Ishikawa (cell line): ENCODE measurements around the gene PBX3.
A peak's percentile ranks its signal among the peaks of the same experiment; 100 is the strongest.

ENCODE experiments used
- CEBPB ChIP-seq: IDR thresholded peaks from 2 replicates; pipeline ENCODE4 v1.6.1; 2012
- CREB1 ChIP-seq: IDR thresholded peaks from 2 replicates; pipeline ENCODE4 v1.6.1; 2012; ENCODE audit warnings: low read depth
- EGR1 ChIP-seq: IDR thresholded peaks from 2 replicates; pipeline ENCODE4 v1.6.1; 2012
- EP300 ChIP-seq: IDR thresholded peaks from 2 replicates; pipeline ENCODE4 v1.6.1; 2012; ENCODE audit warnings: borderline replicate concordance
- FOXM1 ChIP-seq: IDR thresholded peaks from 2 replicates; pipeline ENCODE4 v1.6.1; 2012; ENCODE audit warnings: low read depth, borderline replicate concordance
- MAX ChIP-seq: IDR thresholded peaks from 2 replicates; pipeline ENCODE4 v1.6.1; 2012
- NFIC ChIP-seq: IDR thresholded peaks from 2 replicates; pipeline ENCODE4 v1.6.1; 2012
- RAD21 ChIP-seq: IDR thresholded peaks from 2 replicates; pipeline ENCODE4 v1.6.1; 2012; ENCODE audit warnings: low read depth
- REST ChIP-seq: IDR thresholded peaks from 2 replicates; pipeline ENCODE4 v1.6.1; 2012; ENCODE audit warnings: low read depth, mild to moderate bottlenecking
- TAF1 ChIP-seq: IDR thresholded peaks from 2 replicates; pipeline ENCODE4 v1.6.1; 2012; ENCODE audit warnings: low read depth, mild to moderate bottlenecking
- TCF12 ChIP-seq: IDR thresholded peaks from 2 replicates; pipeline ENCODE4 v1.6.1; 2012; ENCODE audit warnings: low read depth
- TEAD4 ChIP-seq: IDR thresholded peaks from 2 replicates; pipeline ENCODE4 v1.6.1; 2012
- USF1 ChIP-seq: IDR thresholded peaks from 2 replicates; pipeline ENCODE4 v1.6.1; 2012
- YY1 ChIP-seq: IDR thresholded peaks from 2 replicates; pipeline ENCODE4 v1.6.1; 2012; ENCODE audit warnings: low read depth
- ZBTB7A ChIP-seq: IDR thresholded peaks from 2 replicates; pipeline ENCODE4 v1.6.1; 2012; ENCODE audit warnings: low read depth

PBX3 gene

GRCh38 chr9:125742657-125743056, 4.5 kb upstream of the PBX3 start:
- TF ChIP-seq YY1, result no peak
- no peak for TF ChIP-seq EGR1
- no peak for TF ChIP-seq NFIC
- TF ChIP-seq EP300, result no peak
- TF ChIP-seq TAF1, result no peak

- TF ChIP-seq EP300, result no peak
- no peak for TF ChIP-seq TEAD4
- no peak for TF ChIP-seq FOXM1
- no peak for TF ChIP-seq RAD21
These were observed 3.3 kb upstream of the PBX3 start for GRCh38 chr9:125743682-125744428.

- TF ChIP-seq USF1 (no peak), TCF12 (no peak), FOXM1 (no peak), TAF1 (no peak), ZBTB7A (no peak), EP300 (no peak)
These were observed 2.6 kb upstream of the PBX3 start for GRCh38 chr9:125744616-125745015.

- TF ChIP-seq TEAD4, result no peak
- no peak for TF ChIP-seq REST
- TF ChIP-seq MAX, result no peak
- no peak for TF ChIP-seq ZBTB7A
- no peak for TF ChIP-seq USF1
- TF ChIP-seq YY1, result no peak
These were observed 2.2 kb upstream of the PBX3 start for GRCh38 chr9:125745018-125745417.

- TF ChIP-seq REST, result no peak
- no peak for TF ChIP-seq FOXM1
- no peak for TF ChIP-seq ZBTB7A
- no peak for TF ChIP-seq EGR1
- TF ChIP-seq NFIC, result no peak
- TF ChIP-seq YY1, result no peak
- no peak for TF ChIP-seq CEBPB
- TF ChIP-seq USF1, result no peak
- TF ChIP-seq MAX, result no peak
These were observed 1.5 kb upstream of the PBX3 start for GRCh38 chr9:125745682-125746016.

- TF ChIP-seq NFIC (peak; percentile 9; the same call in 1 of the 2 replicates), REST (peak; percentile 62), RAD21 (no peak), FOXM1 (peak; percentile 68; the same call in 1 of the 2 replicates), USF1 (0 out of 2 replicates have a peak, but pooled peaks have one; percentile 17), EGR1 (no peak), TAF1 (peak; percentile 66; the same call in 1 of the 2 replicates), CREB1 (no peak), CEBPB (no peak), EP300 (no peak; the same call in 1 of the 2 replicates), MAX (peak; percentile 100), ZBTB7A (no peak), YY1 (no peak), TCF12 (peak; percentile 71; the same call in 1 of the 2 replicates), TEAD4 (peak; percentile 14; the same call in 1 of the 2 replicates)
These were observed 978 bp upstream of the PBX3 start for GRCh38 chr9:125746017-125746773.
